ENCODE measurements around the gene PDS5B. TPM values are rescaled to one million over a fixed set of nuclear protein-coding genes. Genes with fewer than 3 reads are reported as not detected.

The PDS5B gene
- total RNA-seq, 1 donor from 2014 or later = 16.5 TPM

DNA sequence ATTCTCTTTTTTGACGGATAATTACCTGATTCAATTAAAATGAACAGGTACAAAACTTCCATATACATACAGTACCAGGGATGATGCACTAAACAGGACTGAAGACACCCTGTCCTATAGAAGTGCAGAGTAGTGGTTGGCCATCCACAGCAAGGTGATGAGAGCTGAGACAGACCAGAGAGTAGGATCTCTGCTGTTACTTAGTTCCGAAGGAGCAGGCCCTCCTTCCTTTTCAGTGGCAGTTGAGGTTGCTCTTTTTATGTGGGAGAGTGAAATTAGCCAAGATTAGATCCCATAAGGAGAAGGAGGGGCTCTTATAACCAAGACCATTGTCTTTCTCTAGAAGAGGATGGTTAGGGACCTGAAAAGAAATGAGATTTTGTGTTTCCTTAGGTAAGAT, 4.0 kb downstream of the PDS5B start:
- DNase-seq (ENCODE audit: low read depth in 2 of 2) = no peak

DNA sequence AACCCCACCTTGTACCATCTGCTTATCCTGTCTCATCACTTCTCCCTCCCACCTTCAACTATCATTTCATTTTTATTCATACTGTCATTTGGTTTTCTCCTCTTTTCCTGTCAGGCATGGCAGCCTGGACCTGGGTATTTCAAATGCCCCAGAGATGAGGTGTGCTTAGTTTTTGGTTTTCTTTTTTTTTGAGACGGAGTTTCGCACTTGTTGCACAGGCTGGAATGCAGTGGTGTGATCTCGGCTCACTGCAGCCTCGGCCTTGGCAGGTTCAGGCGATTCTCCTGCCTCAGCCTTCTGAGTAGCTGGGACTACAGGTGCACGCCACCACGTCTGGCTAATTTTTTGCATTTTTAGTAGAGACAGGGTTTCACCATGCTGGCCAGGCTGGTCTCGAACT, 5.8 kb downstream of the PDS5B start:
- no peak for DNase-seq (ENCODE audit: low read depth in 2 of 2)

DNA sequence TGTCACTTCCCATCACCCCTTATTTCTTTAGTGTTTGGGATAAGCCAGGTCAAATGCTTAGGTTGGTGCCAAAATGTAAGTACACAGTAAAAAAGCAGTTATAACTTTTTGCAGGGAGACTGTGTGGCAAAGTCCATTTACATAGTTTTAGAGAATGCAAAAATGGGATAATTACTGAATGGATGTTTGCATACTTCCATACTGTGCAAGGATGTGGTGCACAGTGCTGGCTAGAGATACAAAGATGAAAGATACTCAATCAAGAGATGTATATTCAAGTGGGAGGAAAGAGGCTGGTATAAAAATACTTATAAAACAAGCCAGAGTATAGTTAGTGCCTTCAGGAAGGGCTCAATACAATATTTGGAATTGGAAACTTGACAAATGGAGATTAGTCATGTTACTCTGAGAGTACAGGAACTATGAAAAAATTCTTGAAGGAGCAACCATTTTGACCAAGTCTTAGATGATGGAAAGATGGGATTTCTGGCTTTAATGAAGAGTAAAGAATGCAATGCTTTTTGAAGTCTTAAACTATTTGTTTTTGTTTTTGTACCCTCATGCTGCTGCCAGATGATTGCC, 8.0 kb downstream of the PDS5B start:
- peak in 1 of 2 donors; percentile 35 for DNase-seq (ENCODE audit: low read depth in 2 of 2)

- no peak for DNase-seq (ENCODE audit: low read depth in 2 of 2)
These were observed 9.1 kb downstream of the PDS5B start for GRCh38 chr13:32595306-32595705.

- no peak for DNase-seq (ENCODE audit: low read depth in 2 of 2)
These were observed 14.6 kb downstream of the PDS5B start for GRCh38 chr13:32600890-32601289.

DNA sequence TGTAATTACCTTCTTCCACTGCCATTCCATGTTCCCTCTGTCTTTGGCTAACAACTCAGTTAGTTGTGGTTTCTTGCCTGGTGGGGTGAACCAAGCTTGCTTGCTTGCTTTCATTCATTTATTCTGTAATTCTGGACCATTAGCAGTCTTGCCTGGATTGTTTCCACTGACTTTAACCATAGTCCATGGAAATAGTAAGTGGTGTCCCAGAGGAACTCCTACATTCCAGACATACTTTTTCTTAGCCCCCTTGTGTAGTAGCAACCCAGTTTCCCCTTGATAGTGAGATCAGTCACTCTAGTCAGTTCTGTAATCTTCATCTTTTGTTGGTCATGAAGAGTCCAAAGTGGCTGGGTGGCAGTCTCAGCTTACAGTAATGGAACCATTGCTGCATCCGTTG, 23.2 kb downstream of the PDS5B start:
- no peak for DNase-seq (ENCODE audit: low read depth in 2 of 2)

DNA sequence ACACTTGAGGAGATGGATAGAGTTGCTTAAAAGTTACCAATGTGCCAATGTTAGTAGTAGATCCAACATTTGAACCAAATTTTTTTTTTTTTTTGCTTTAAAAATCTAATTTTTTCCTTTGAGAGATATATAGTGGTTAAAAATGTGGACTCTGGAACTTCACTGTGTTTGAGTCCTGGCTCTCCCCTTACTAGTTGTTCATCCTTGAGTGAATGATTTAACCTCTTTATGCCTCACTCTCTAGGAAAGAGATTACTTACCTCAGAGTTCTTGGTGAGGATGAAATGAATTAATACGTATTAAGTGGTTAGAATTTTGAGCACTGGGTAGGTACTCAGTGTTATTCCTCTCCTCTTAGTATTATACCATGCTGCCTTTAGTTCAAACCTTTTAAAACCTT, 24.3 kb downstream of the PDS5B start:
- DNase-seq (ENCODE audit: low read depth in 2 of 2) = no peak

DNA sequence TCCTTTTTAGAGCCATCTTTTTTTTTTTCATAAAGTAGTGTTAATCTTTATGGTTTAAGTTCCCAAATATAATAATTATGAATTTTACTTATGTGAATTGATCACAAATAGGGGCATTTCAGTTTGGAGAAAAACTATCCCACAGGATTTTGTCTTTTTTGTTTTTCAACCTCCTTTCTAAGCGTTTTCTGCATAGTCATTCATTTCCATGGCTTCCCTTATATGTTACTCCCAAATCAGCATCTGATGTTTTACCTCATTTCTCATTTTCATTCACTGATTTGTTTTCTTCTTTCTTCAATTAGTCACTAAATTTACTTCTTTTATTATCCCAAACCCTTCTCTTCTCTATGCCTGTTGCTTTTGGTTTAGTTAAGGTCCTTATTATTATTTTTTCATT, 24.7 kb downstream of the PDS5B start:
- DNase-seq (ENCODE audit: low read depth in 2 of 2) = no peak

DNA sequence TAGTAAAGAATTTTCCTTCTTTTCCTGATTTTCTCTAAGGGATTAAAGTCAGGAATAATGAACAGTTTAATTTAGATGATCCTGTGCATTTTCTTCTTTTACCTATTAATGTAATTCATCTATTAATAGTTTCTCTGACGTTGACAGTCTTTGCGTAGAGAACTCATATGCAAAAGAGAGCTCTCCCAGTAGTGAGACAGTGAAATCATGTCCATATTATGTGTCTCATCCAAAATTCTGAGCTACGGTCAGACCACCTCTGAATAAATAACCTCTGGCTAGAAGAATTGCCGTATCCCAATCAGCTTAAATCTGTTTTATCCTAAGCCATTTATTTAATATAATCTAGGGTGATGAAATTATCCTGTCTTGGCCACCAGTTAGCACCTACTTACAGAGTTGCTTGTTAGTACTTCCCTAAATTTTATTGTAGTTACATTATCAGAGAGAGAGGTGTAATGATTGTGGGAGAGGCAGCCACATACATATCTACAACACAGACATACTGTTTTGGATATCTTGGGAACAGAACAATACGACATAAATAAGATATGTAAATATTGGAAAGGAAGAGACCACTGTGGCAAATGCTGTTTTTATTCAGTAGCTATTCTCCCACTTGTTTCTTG, 30.7 kb downstream of the PDS5B start:
- DNase-seq (ENCODE audit: low read depth in 2 of 2) = no peak

DNA sequence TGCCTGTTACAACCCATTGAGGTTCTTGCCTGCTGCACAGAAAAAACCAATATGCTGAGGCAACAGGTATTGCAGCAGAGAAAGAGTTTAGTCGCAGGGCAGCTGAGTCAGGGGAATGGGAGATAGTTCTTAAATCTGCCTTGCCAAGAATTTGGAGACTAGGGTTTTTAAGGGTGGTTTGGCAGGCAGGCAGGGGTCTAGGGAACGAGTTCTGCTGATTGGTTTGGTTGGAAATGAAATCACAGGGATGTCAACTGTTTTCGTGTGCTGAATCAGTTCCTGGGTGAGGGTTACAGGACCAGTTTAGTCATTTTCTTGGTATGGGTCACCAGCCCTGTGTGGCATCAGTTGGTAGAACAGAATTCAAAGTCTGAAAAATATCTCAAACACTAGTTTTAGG, 36.6 kb downstream of the PDS5B start:
- DNase-seq (ENCODE audit: low read depth in 2 of 2) = no peak

- no peak for DNase-seq (ENCODE audit: low read depth in 2 of 2)
These were observed 38.2 kb downstream of the PDS5B start for GRCh38 chr13:32624441-32624840.

GRCh38 chr13:32627793-32628192, 41.5 kb downstream of the PDS5B start:
- DNase-seq (ENCODE audit: low read depth in 2 of 2) = no peak

DNA sequence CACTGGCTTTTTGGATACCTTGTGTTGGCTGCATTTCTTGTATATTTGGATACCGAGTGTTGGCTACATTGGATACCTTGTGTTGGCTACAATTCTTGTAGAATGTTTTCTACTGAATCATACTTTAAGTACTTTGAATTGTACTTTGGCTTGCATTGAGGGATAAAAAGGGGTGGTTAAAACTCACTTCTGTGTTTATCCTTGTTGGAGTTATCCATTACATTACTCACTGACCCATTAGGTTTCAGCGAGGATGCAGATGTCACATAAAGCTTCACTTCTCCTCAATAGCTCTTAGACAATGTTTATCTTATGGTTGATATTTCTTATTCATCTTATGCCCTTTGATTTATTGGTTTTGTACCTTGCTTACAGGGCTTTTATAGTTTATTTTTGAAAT, 43.1 kb downstream of the PDS5B start:
- no peak for DNase-seq (ENCODE audit: low read depth in 2 of 2)

DNA sequence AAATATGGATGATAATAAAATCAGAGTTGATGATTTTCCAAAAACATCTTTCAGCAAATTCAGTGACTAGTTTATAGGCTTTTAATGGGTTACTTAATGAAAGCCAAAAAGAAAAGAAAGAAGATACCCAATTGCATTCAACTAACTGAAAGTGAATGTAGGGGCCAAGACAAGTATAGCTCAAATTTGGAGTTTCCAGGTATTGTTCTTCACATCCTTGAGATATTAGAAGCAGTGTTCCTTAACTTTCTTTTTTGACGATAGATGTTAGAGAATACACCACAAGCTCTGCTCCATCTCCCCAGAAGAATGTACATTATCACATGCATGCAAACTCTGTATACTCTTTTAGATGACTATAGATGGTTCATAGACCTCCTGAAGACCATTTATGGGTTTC, 43.6 kb downstream of the PDS5B start:
- peak in 1 of 2 donors; percentile 14 for DNase-seq (ENCODE audit: low read depth in 2 of 2)

GRCh38 chr13:32632343-32632909, 46.2 kb downstream of the PDS5B start:
- no peak for DNase-seq (ENCODE audit: low read depth in 2 of 2)

DNA sequence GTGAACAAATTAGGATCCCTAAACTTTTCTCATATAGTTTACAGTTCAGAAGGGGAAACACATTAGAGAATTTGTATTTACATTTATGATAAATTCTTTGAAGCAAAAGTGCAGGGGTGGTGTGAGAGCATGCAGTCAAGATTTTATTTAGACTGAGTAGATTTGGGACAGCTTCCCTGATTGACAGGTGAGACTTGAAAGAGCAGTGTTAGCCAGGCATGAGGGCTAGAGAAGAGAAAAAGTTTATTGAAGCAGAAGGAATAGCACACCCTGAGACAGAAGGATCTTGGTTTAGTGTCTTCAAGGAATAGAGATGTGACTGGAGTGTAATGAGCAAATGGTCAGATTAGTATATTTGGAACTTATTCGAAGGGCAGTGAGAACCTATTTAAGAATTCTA, 50.5 kb downstream of the PDS5B start:
- no peak for DNase-seq (ENCODE audit: low read depth in 2 of 2)

- DNase-seq (ENCODE audit: low read depth in 2 of 2) = no peak
These were observed 52.5 kb downstream of the PDS5B start for GRCh38 chr13:32638739-32639138.

DNA sequence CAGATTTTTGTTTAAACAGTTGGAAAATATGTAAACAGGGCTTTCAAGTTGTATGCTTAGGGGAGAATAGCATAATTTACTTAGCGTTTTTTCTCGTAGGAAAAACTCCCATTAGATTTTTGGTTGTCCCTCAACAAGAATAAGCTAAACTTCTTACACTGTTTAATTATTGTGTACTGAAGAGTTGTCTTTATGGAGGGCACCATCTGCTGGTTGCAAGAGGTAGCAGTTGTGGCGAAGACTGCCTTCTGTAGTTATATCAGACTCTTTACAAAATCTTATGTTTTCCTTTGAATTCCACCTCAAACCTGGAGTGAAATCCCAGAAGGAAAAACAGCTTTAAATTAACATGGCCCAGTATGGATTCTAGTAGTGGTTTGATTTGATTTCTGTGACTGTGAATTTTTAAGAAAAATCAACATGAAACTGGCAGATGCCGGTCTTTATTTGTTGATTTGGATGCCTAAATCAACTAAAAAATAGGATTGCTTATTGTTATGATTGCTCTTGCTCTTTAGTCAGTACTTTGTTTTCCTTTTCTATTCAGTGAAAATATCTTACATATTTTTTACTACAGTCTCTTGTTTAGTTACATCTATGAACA, 53.4 kb downstream of the PDS5B start:
- DNase-seq (ENCODE audit: low read depth in 2 of 2) = peak; percentile 75 to 77

DNA sequence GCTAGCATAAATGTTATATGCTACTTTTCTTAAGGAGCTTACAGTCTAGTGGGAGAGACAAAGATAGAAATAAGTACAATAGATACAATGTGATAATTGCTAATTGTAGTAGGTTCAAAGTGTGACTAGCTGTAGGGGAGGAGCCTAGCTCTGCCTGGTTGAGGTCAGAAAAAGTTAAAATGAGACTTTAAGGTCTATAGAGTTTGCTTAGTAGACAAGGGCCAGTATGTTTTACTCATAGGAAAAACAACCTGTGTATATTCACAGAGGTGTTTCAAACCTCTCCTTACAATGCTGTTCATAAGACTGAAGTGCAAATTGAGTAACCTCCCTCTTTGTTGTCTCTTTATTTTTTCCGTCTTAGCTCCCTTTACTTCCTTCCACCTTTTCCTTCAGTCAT, 56.1 kb downstream of the PDS5B start:
- DNase-seq (ENCODE audit: low read depth in 2 of 2) = peak in 1 of 2 donors; percentile 12

DNA sequence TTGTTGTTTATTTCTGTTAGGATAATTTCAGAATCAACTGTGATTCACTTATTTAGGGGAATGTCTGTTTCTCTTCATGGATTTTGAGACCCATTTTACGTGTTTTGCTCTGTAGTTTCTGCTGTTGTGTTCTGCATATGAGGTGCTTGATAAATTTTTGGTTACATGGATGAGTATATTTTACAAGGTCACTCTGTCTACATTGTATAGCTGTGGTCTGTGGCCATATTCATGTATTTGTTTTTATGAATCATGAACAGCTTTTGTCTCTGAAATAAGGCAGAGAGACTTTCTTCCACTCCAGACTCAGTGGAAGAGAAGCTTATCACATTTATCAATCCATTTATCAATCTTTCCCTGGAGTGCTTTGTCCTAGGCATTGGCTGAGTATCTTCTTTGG, 56.6 kb downstream of the PDS5B start:
- DNase-seq (ENCODE audit: low read depth in 2 of 2) = no peak

DNA sequence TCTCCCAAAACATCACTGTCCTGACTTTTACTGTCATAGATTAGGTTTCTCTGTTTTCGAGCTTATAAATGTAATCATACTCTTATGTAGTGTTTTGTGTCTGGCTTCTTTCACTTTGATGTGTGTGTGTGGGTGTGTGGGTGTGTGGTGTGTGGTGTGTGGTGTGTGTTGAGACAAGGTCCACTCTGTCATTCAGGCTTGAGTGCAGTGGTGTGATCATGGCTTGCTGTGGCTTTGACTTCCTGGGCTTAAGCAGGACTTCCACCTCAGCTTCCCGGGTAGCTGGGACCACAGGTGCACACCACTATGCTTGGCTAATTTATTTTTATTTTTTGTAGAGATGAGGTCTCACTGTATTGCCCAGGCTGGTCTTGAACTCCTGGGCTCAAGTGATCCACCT, 59.6 kb downstream of the PDS5B start:
- DNase-seq (ENCODE audit: low read depth in 2 of 2) = no peak

DNA sequence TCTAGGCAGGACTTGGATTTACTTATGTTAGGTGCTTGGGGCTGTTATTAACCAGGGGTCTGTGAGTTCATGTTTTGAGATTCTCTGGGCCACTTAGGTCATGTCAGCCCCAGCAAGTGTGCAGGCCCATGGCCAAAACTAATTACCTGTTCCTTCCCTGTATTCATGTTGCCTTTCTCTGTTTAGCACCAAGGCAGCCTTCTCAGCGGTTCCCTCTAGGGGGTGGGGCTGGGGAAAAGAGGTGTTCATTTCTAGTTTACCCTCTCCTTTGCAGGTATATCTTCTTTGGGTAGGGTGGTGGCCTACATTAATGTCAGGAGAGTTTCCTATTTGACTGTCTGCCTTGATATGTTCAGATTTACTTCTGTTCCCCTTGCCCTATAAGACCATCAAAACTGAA, 61.7 kb downstream of the PDS5B start:
- no peak for DNase-seq (ENCODE audit: low read depth in 2 of 2)

DNA sequence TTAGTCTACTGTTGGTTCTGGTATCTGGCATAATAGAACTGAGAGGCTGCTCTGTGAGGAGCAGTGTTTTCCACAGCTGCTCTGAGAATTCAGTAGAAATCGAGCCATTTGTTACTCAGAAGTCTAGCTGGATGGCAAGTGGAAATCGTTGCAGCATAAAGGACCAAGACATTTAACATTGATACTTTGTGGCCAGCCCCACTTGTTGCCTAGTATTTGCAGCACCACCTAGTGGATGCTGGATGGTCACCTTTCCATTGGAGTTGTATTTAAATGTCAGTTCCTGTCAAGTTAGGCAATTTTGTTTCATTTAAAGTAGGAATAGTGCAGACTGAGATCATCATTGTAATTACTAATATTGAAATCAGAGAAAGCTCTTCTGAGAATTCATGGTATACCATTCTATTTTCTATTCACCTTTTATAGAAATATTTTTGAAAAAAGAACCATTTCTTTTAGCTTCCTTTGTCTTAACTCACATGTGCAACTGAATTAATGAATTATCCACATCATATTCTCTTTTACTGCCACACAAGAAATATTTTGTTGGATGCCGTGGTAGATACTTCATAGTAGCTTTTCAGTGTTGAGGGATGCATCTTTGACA, 64.6 kb downstream of the PDS5B start:
- peak; percentile 76 to 77 for DNase-seq (ENCODE audit: low read depth in 2 of 2)
